Adrenal gland (tissue), 12 donors: ENCODE results near the gene PAK5. TPM values are rescaled to one million over a fixed set of nuclear protein-coding genes. Genes with fewer than 3 reads are reported as not detected.

Experiments
- DNase-seq, 7 donors: peaks; one replicate each; pipeline ENCODE4 v3.0.0-alpha.2; 2019 to 2020
- H3K27ac ChIP-seq, 5 donors: fragments of 200-600 bp; sonication (generic) in 4 of 5; 1 replicate in 3 of 5; 2 replicates in 2 of 5; pipeline versions ENCODE4 v1.5.1 to v1.8.0; 2016 to 2020; ENCODE audit warnings: mild to moderate bottlenecking in 1 of 5
- H3K27me3 ChIP-seq: fragments of 200-600 bp; 2 replicates; pipeline ENCODE4 v1.8.0; 2021
- H3K36me3 ChIP-seq, 2 donors: fragments of 200-600 bp; replicated peaks in 1 of 2; 1 replicate in 1 of 2; 2 replicates in 1 of 2; pipeline versions ENCODE4 v1.5.1 to v1.8.0; 2018 to 2022
- H3K4me1 ChIP-seq, 2 donors: fragments of 200-600 bp; replicated peaks in 1 of 2; 1 replicate in 1 of 2; 2 replicates in 1 of 2; pipeline versions ENCODE4 v1.5.1 to v1.8.0; 2018 to 2021
- H3K4me3 ChIP-seq, 4 donors: fragments of 200-600 bp; sonication (generic) in 3 of 4; one replicate each; pipeline ENCODE4 v1.5.1; 2016 to 2018
- H3K9me3 ChIP-seq, 3 donors: fragments of 200-600 bp; sonication (generic) in 1 of 3; replicated peaks in 1 of 3; 1 replicate in 2 of 3; 2 replicates in 1 of 3; pipeline versions ENCODE4 v1.5.1 to v1.8.0; 2016 to 2021
- POLR2A ChIP-seq, 2 donors: fragments of 450-650 bp; IDR thresholded peaks; one replicate each; pipeline ENCODE4 v1.6.1; 2017; ENCODE audit warnings: antibody characterized with exemption in 2 of 2, mild to moderate bottlenecking in 2 of 2, moderate library complexity in 1 of 2
- WGBS, 4 donors: extraction: QIAGEN DNeasy Blood & Tissue Kit in 2 of 4; methylation state at CpG; one replicate each; pipeline versions ENCODE4 v1.1.5 to v1.1.7; 2013 to 2017; 5-methylcytosine and 5-hydroxymethylcytosine counted together
- intact Hi-C, 2 donors: fragments of 100-400 bp; cut with DNase I; formaldehyde crosslinking; loops; one replicate each; pipeline versions ENCODE4 v1.14.1 to v1.15.0; 2022 to 2023
- polyA plus RNA-seq, 3 donors: library from polyadenylated mRNA; stranded (reverse); fragments of 200-250 nt in 2 of 3; fragments of 350-450 nt in 1 of 3; fragmentation: Illumina TruSeq in 1 of 3; extraction: RNeasy Lipid Tissue Mini Kit (QIAGEN cat#74804) in 1 of 3; gene quantifications; one replicate each; pipeline ENCODE4 v1.2.3, GENCODE V29; 2013 to 2014
- total RNA-seq, 9 donors: library from RNA; depleted of rRNA in 4 of 9; stranded (reverse); fragments of >200 nt in 4 of 9; fragments of 120-200 nt in 1 of 9; fragmentation: NEBNext Ultra II Directional in 1 of 9; extraction: Animal tissue kit (Norgen Biotek cat#: 25700) in 1 of 9; gene quantifications; one replicate each; pipeline versions ENCODE4 v1.1.0 to v1.2.4, GENCODE V29; 2013 to 2023
- TF ChIP-seq, protein P1 (sequence below), 6 experiments: fragments of 450-650 bp in 4 of 6; fragments of 200-600 bp in 2 of 6; sonication (generic) in 1 of 6; IDR thresholded peaks; 1 replicate in 5 of 6; 2 replicates in 1 of 6; pipeline versions ENCODE4 v1.5.1 to v1.8.0; 2016 to 2021; ENCODE audit warnings: antibody characterized with exemption in 6 of 6, mild to moderate bottlenecking in 2 of 6, moderate library complexity in 1 of 6
- donor health status: healthy with polysubstance abuse.
- donor health status: Bipolar disorder and iron deficiency.
- donor health status: DM: yes; HTN: yes; CAD: no.
- donor health status: DM: no; HTN: no; CAD: no.
- donor health status: DM: no; HTN: no; CAD: no.
- donor health status: DM: yes; HTN: yes; CAD: no.

Gene PAK5
- total and polyA plus RNA-seq, 12 donors, result 1.2 to 17.0 (median 4.0) TPM

DNA sequence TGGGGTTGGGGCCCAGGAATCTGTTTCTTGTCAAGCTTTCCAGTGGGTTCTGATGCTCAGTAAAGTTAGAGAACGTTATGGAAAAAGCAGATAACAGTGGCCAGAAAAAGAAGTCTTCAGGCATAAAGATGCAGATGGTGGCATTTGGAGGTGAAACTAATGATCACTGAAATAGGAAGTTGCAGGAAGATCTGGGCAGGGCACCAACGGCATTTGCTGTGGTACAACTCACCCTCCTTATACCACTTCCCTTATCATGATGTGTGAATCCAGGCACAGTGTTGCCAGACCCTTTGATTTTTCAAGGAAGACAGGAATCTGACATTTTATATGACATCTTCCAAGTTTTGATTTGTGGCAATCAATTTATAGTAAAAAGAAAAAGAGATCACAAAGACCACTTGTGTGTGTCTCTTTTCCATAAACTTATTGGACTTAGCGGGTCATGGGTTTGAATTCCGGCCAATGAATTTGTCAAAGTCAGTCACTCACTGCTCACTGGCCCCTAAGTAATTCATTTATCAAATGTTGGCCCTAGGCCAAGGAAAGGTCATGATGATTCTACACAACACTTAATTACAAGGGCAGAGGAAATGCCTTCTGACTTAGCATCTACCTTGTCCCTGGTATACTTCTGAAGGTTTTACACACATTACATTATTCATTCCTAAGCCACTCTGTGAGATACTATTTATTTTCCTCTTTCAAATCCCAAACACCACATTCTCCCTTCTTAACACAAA lies 286.9 kb downstream of the PAK5 start:
- DNase-seq, result no peak
- H3K27ac ChIP-seq, result no peak overlapping the region
- intact Hi-C loops, result no loop called here
- H3K9me3 ChIP-seq, result no peaks in the 10 kb centered on the region
- 67 to 79% (median 69%) methylated on average over 4 of the region's 4 CpGs for WGBS, 4 donors
- H3K36me3 ChIP-seq, result no peaks in the 10 kb centered on the region
- H3K27me3 ChIP-seq, result no peaks in the 10 kb centered on the region
- TF ChIP-seq, protein P1, sequence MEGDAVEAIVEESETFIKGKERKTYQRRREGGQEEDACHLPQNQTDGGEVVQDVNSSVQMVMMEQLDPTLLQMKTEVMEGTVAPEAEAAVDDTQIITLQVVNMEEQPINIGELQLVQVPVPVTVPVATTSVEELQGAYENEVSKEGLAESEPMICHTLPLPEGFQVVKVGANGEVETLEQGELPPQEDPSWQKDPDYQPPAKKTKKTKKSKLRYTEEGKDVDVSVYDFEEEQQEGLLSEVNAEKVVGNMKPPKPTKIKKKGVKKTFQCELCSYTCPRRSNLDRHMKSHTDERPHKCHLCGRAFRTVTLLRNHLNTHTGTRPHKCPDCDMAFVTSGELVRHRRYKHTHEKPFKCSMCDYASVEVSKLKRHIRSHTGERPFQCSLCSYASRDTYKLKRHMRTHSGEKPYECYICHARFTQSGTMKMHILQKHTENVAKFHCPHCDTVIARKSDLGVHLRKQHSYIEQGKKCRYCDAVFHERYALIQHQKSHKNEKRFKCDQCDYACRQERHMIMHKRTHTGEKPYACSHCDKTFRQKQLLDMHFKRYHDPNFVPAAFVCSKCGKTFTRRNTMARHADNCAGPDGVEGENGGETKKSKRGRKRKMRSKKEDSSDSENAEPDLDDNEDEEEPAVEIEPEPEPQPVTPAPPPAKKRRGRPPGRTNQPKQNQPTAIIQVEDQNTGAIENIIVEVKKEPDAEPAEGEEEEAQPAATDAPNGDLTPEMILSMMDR (IDR thresholded peaks at IDR 0.05), result no peak
- TF ChIP-seq POLR2A (IDR thresholded peaks at IDR 0.05), result no peak
- H3K4me1 ChIP-seq, result no peaks in the 10 kb centered on the region
- H3K4me3 ChIP-seq, result no peak overlapping the region

DNA sequence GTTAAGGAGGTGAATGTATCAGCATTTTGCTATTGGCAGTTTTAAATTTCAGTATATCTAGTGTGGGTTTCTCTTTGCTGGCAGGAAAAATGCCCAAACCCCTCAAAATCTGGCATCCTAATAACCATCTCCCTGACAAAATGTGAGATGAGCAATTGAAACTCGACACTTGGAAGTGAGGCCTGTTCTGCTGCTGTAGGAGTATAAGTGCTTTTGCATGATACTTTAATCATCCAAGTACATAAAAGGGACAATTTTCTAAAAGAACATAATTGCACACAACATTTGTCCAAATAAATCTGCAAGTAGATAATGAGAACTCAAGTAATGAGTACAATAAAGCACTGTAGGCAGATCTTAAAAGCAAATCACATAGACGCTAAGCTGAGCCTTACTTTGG lies 288.0 kb downstream of the PAK5 start:
- H3K36me3 ChIP-seq, result no peaks in the 10 kb centered on the region
- intact Hi-C loops, result no loop called here
- no peaks in the 10 kb centered on the region for H3K27me3 ChIP-seq
- no peak for DNase-seq
- H3K4me3 ChIP-seq, result no peak overlapping the region
- no peak for TF ChIP-seq POLR2A (IDR thresholded peaks at IDR 0.05)
- TF ChIP-seq, protein P1 (IDR thresholded peaks at IDR 0.05), result no peak
- no peaks in the 10 kb centered on the region for H3K9me3 ChIP-seq
- 89 to 97% (median 91%) methylated on average over 2 of the region's 2 CpGs for WGBS, 4 donors
- H3K27ac ChIP-seq, result no peak overlapping the region
- H3K4me1 ChIP-seq, result no peaks in the 10 kb centered on the region

DNA sequence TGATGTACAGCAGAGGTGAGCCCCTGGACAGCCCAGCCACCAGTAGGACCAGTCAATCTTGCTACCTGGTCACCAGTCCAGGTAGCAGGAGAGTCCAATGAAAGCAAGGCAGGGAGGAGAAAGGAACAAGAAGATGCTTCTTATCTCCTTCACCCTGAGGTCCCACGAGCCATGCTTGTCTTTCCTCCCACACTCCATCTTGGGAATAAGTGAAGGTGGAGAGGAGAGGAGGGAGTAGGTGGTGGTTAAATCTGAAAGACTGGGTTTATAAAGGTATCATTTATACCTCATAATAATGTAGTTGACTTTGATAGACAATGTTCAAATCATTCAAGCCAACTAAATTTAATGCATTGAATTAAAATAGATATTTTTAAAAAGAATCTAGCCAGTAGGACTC lies 288.6 kb downstream of the PAK5 start:
- Histone ChIP-seq H3K9me3 (no peaks in the 10 kb centered on the region), H3K36me3 (no peaks in the 10 kb centered on the region), H3K27ac (no peak overlapping the region), H3K4me3 (no peak overlapping the region), H3K4me1 (no peaks in the 10 kb centered on the region), H3K27me3 (no peaks in the 10 kb centered on the region)
- intact Hi-C loops, result no loop called here
- TF ChIP-seq, protein P1 (IDR thresholded peaks at IDR 0.05), result no peak
- TF ChIP-seq POLR2A (IDR thresholded peaks at IDR 0.05), result no peak
- WGBS, 4 donors, result 78 to 98% (median 93%) methylated on average over 1 of the region's 1 CpG
- no peak for DNase-seq

DNA sequence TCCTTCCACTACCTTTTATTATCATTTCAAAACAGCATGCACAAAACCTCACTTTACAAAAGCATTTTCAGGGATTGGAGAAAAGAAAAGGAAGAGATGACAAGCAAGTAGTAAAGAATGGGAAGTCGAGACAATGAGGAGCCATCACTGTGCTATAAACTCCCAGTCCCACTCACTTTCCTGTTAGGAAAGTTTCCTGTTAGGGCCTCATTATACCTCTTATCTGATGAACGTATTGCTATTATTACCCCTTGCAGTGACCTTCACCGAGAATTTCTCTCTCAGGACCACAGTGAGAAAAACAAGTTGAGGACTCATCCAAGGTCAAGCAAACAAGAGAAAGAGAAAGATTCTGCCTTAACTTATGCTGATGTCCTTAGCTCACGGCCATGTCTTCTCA lies 295.7 kb downstream of the PAK5 start:
- H3K4me3 ChIP-seq, result no peak overlapping the region
- no peak overlapping the region for H3K27ac ChIP-seq
- 41 to 45% (median 43%) methylated on average over 4 of the region's 4 CpGs for whole genome bisulfite sequencing, 4 donors
- H3K36me3 ChIP-seq, result no peaks in the 10 kb centered on the region
- intact Hi-C loops, result no loop called here
- H3K9me3 ChIP-seq, result no peaks in the 10 kb centered on the region
- H3K4me1 ChIP-seq, result no peaks in the 10 kb centered on the region
- DNase-seq, result no peak
- TF ChIP-seq POLR2A (IDR thresholded peaks at IDR 0.05), result no peak
- TF ChIP-seq, protein P1 (IDR thresholded peaks at IDR 0.05), result no peak
- no peaks in the 10 kb centered on the region for H3K27me3 ChIP-seq
